Transverse colon (tissue), 4 donors: ENCODE results near the gene POLR2F. TPM values are rescaled to one million over a fixed set of nuclear protein-coding genes. Genes with fewer than 3 reads are reported as not detected.

Source experiments
- DNase-seq: peaks from one replicate; pipeline ENCODE4 v3.0.0-alpha.2; 2019
- H3K27ac ChIP-seq, 4 donors: fragments of 200-600 bp; sonication (generic); 2 replicates each; pipeline ENCODE4 v1.5.1; 2016 to 2018; ENCODE audit warnings: inconsistent platforms in 4 of 4
- H3K27me3 ChIP-seq: fragments of 200-600 bp; sonication (generic); 2 replicates; pipeline ENCODE4 v1.5.1; 2017; ENCODE audit warnings: inconsistent platforms
- H3K36me3 ChIP-seq, 4 donors: fragments of 200-600 bp; sonication (generic); 2 replicates each; pipeline ENCODE4 v1.5.1; 2017 to 2019; ENCODE audit warnings: inconsistent platforms in 4 of 4
- H3K4me1 ChIP-seq, 4 donors: fragments of 200-600 bp; sonication (generic); 2 replicates each; pipeline ENCODE4 v1.5.1; 2017 to 2020; ENCODE audit warnings: inconsistent platforms in 4 of 4
- H3K4me3 ChIP-seq, 4 donors: fragments of 200-600 bp; sonication (generic); 1 replicate in 1 of 4; 2 replicates in 3 of 4; pipeline versions ENCODE4 v1.5.1 to v1.6.1; 2017 to 2019; ENCODE audit warnings: inconsistent platforms in 4 of 4
- H3K9me3 ChIP-seq, 2 donors: fragments of 200-600 bp; sonication (generic); 2 replicates each; pipeline ENCODE4 v1.5.1; 2017 to 2019; ENCODE audit warnings: inconsistent platforms in 2 of 2
- CTCF ChIP-seq, 5 experiments: fragments of 200-600 bp in 3 of 5; fragments of 450-650 bp in 2 of 5; sonication (generic) in 3 of 5; IDR thresholded peaks; 1 replicate in 2 of 5; 2 replicates in 3 of 5; pipeline ENCODE4 v1.5.1; 2016 to 2017; ENCODE audit warnings: antibody characterized with exemption in 5 of 5, inconsistent platforms in 3 of 5, mild to moderate bottlenecking in 2 of 5, moderate library complexity in 1 of 5
- EP300 ChIP-seq: sonication (generic); formaldehyde crosslinking; IDR thresholded peaks from one replicate; pipeline ENCODE4 v1.6.1; 2017; ENCODE audit warnings: antibody characterized with exemption, low read depth
- POLR2A ChIP-seq: fragments of 450-650 bp; IDR thresholded peaks from one replicate; pipeline ENCODE4 v1.6.1; 2016; ENCODE audit warnings: antibody characterized with exemption, mild to moderate bottlenecking, moderate library complexity
- POLR2AphosphoS5 ChIP-seq, 3 donors: sonication (generic); formaldehyde crosslinking; IDR thresholded peaks; one replicate each; pipeline ENCODE4 v1.6.1; 2016; ENCODE audit warnings: antibody characterized with exemption in 3 of 3
- WGBS, 2 donors: methylation state at CpG; one replicate each; pipeline ENCODE4 v1.1.5; 2018; ENCODE audit warnings: low coverage in 1 of 2; 5-methylcytosine and 5-hydroxymethylcytosine counted together
- in situ Hi-C, 4 donors: fragments of 200-750 bp; cut with MboI; loops; one replicate each; pipeline versions ENCODE4 v1.15.0 to v1.15.1; 2017; ENCODE audit warnings: low sequenced_read_pairs in 3 of 4, low pct_ligation_motif_present in 1 of 4, low pct_unique_long_range_greater_than_20kb in 1 of 4
- intact Hi-C: fragments of 100-400 bp; cut with DNase I; formaldehyde crosslinking; loops from one replicate; pipeline ENCODE4 v1.15.1; 2023; ENCODE audit warnings: low total_unique reads
- total RNA-seq, 4 donors: library from RNA; depleted of rRNA; stranded (reverse); fragments of >200 nt; gene quantifications; one replicate each; pipeline ENCODE4 v1.1.0, GENCODE V29; 2016

Gene POLR2F
- total RNA-seq, 4 donors from 2014 or later: 7.6 to 65.5 (median 32.6) TPM

GRCh38 chr22:37957232-37957631, 3.7 kb downstream of the POLR2F start:
- 79 to 80% methylated on average over 4 of the region's 4 CpGs for WGBS, 2 donors
- H3K36me3 ChIP-seq: peaks cover 0 to 47% (median 15%) of the 10 kb centered on the region in 4 donors
- DNase-seq: no peak
- intact Hi-C loops (no loop called here), in situ Hi-C loops (loop anchor here in 1 of 4 donors (25.0 kb wide), 1 partner anchor 145 kb away; the partner anchor contains the start of genes GALR3 and GCAT)
- no peaks in the 10 kb centered on the region for H3K9me3 ChIP-seq
- TF ChIP-seq POLR2A (no peak), POLR2AphosphoS5 (IDR thresholded peaks at IDR 0.05) (no peak), EP300 (no peak), CTCF (IDR thresholded peaks at IDR 0.05) (no peak)
- peaks cover 17 to 22% (median 20%) of the 10 kb centered on the region in 4 donors for H3K4me1 ChIP-seq
- no peak overlapping the region for H3K4me3 ChIP-seq
- peaks cover 5% of the 10 kb centered on the region for H3K27me3 ChIP-seq
- H3K27ac ChIP-seq: no peak overlapping the region

GRCh38 chr22:37959231-37959825, 5.8 kb downstream of the POLR2F start:
- intact Hi-C loops: no loop called here
- WGBS, 2 donors: 96 to 100% methylated on average over 3 to 18 of the region's 18 CpGs
- Histone ChIP-seq H3K36me3 (peaks cover 0 to 47% (median 17%) of the 10 kb centered on the region in 4 donors), H3K27ac (no peak overlapping the region), H3K4me1 (peaks cover 6 to 10% (median 7%) of the 10 kb centered on the region in 4 donors), H3K27me3 (no peaks in the 10 kb centered on the region), H3K4me3 (no peak overlapping the region), H3K9me3 (no peaks in the 10 kb centered on the region)
- DNase-seq: no peak
- in situ Hi-C loops: loop anchor here in 1 of 4 donors (25.0 kb wide), 1 partner anchor 147 kb away; the partner anchor contains the start of genes GALR3 and GCAT
- TF ChIP-seq CTCF (IDR thresholded peaks at IDR 0.05): no peak
- no peak for TF ChIP-seq POLR2A
- TF ChIP-seq EP300: no peak
- TF ChIP-seq POLR2AphosphoS5 (IDR thresholded peaks at IDR 0.05): no peak

- Histone ChIP-seq H3K9me3 (no peaks in the 10 kb centered on the region), H3K4me3 (no peak overlapping the region), H3K36me3 (peaks cover 0 to 47% (median 17%) of the 10 kb centered on the region in 4 donors), H3K27me3 (no peaks in the 10 kb centered on the region), H3K4me1 (peaks cover 0 to 5% (median 1%) of the 10 kb centered on the region in 4 donors), H3K27ac (no peak overlapping the region)
- in situ Hi-C loops: loop anchor here in 3 of 4 donors (10.0 to 25.0 kb wide), 3 partner anchors 136 to 149 kb away; partner anchors contain the start of genes GALR3 (in 2 of the 3) and GCAT (in 1 of the 3)
- TF ChIP-seq EP300: no peak
- TF ChIP-seq POLR2AphosphoS5 (IDR thresholded peaks at IDR 0.05): no peak
- no peak for TF ChIP-seq POLR2A
- no peak for TF ChIP-seq CTCF (IDR thresholded peaks at IDR 0.05)
- WGBS, 2 donors: 98% methylated on average over 4 of the region's 4 CpGs; no CpG with 5 or more reads in 1 of the 2 donors
- no peak for DNase-seq
- intact Hi-C loops: loop anchor here (5.0 kb wide), 1 partner anchor 144 kb away; no protein-coding TSS in a partner anchor
Observed at GRCh38 chr22:37961062-37961461, 7.6 kb downstream of the POLR2F start.

GRCh38 chr22:37965940-37966664, 12.6 kb downstream of the POLR2F start:
- no peak overlapping the region for H3K27ac ChIP-seq
- no peaks in the 10 kb centered on the region for H3K9me3 ChIP-seq
- TF ChIP-seq POLR2A (no peak), CTCF (IDR thresholded peaks at IDR 0.05) (no peak), EP300 (no peak)
- intact Hi-C loops (no loop called here), in situ Hi-C loops (loop anchor here in 3 of 4 donors (10.0 to 25.0 kb wide), 3 partner anchors 141 to 154 kb away; partner anchors contain the start of genes GALR3 (in 2 of the 3) and GCAT (in 1 of the 3))
- no peak for DNase-seq
- H3K27me3 ChIP-seq: no peaks in the 10 kb centered on the region
- 67 to 85% methylated on average over 5 to 9 of the region's 9 CpGs for WGBS, 2 donors
- H3K36me3 ChIP-seq: peaks cover 0 to 24% (median 8%) of the 10 kb centered on the region in 4 donors
- peaks cover 0 to 5% (median 1%) of the 10 kb centered on the region in 4 donors for H3K4me1 ChIP-seq
- H3K4me3 ChIP-seq: no peak overlapping the region
